ENCODE measurements around the gene TBC1D22A.

DNA sequence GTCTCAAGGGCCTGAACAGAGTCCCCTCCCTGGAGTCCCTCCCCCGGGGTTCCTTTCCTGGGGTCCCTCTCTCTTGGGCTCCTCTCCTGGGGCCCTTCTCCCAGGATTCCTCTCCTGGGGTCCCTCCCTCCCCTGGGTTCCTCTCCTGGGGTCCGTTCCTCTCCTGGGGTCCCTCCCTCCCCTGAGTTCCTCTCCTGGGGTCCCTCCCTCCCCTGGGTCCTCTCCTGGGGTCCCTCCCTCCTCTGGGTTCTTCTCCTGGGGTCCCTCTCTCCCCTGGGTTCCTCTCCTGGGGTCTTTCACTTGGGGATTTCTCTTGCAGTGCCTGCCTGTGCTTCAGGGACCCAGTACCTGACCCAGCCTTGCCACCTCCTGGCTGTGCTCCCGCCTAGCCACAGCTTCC lies 386.1 kb downstream of the TBC1D22A start:
- no peak for TF ChIP-seq MAX (IDR thresholded peaks at IDR 0.05)
- TF ChIP-seq TAF1 (conservative IDR thresholded peaks at IDR 0.05), result no peak
- TF ChIP-seq, protein P1, sequence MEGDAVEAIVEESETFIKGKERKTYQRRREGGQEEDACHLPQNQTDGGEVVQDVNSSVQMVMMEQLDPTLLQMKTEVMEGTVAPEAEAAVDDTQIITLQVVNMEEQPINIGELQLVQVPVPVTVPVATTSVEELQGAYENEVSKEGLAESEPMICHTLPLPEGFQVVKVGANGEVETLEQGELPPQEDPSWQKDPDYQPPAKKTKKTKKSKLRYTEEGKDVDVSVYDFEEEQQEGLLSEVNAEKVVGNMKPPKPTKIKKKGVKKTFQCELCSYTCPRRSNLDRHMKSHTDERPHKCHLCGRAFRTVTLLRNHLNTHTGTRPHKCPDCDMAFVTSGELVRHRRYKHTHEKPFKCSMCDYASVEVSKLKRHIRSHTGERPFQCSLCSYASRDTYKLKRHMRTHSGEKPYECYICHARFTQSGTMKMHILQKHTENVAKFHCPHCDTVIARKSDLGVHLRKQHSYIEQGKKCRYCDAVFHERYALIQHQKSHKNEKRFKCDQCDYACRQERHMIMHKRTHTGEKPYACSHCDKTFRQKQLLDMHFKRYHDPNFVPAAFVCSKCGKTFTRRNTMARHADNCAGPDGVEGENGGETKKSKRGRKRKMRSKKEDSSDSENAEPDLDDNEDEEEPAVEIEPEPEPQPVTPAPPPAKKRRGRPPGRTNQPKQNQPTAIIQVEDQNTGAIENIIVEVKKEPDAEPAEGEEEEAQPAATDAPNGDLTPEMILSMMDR (IDR thresholded peaks at IDR 0.05; ENCODE audit: low read depth, low read length, missing input control), result no peak
- TF ChIP-seq, protein P2, sequence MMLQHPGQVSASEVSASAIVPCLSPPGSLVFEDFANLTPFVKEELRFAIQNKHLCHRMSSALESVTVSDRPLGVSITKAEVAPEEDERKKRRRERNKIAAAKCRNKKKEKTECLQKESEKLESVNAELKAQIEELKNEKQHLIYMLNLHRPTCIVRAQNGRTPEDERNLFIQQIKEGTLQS (IDR thresholded peaks at IDR 0.05), result no peak
- TF ChIP-seq RXRA (IDR thresholded peaks at IDR 0.05), result no peak
